CD14-positive monocyte (primary cell): ENCODE measurements around the gene MAST4. TPM values are rescaled to one million over a fixed set of nuclear protein-coding genes. Genes with fewer than 3 reads are reported as not detected.

Source experiments
- DNase-seq, 3 donors: peaks; one replicate each; pipeline ENCODE4 v3.0.0-alpha.2; 2011 to 2022
- H2AFZ ChIP-seq: 2 replicates; pipeline ENCODE4 v1.6.0; 2012; ENCODE audit warnings: mild to moderate bottlenecking, low read depth, low read length, inconsistent platforms; ENCODE audit not compliant: insufficient read depth, poor library complexity, severe bottlenecking
- H3K27ac ChIP-seq, 2 donors: 1 replicate in 1 of 2; 2 replicates in 1 of 2; pipeline ENCODE4 v1.5.1; 2012 to 2013; ENCODE audit warnings: low read length in 2 of 2, control low read depth in 1 of 2, inconsistent platforms in 1 of 2, low read depth in 1 of 2, mild to moderate bottlenecking in 1 of 2
- H3K27me3 ChIP-seq, 2 donors: one replicate each; pipeline versions ENCODE4 v1.6.0 to v1.6.1; 2011 to 2013; ENCODE audit warnings: low read length in 2 of 2; ENCODE audit not compliant: control insufficient read depth in 2 of 2, insufficient read depth in 2 of 2
- H3K36me3 ChIP-seq, 2 donors: replicated peaks in 1 of 2; 1 replicate in 1 of 2; 2 replicates in 1 of 2; pipeline versions ENCODE4 v1.5.1 to v1.6.1; 2012 to 2013; ENCODE audit warnings: low read length in 2 of 2, control low read depth in 1 of 2, inconsistent platforms in 1 of 2, mild to moderate bottlenecking in 1 of 2; ENCODE audit not compliant: insufficient read depth in 2 of 2, control insufficient read depth in 1 of 2
- H3K4me1 ChIP-seq, 2 donors: 1 replicate in 1 of 2; 2 replicates in 1 of 2; pipeline versions ENCODE4 v1.5.1 to v1.6.1; 2012 to 2013; ENCODE audit warnings: low read length in 2 of 2, control low read depth in 1 of 2, inconsistent platforms in 1 of 2, mild to moderate bottlenecking in 1 of 2, moderate library complexity in 1 of 2; ENCODE audit not compliant: insufficient read depth in 2 of 2, control insufficient read depth in 1 of 2
- H3K4me2 ChIP-seq: replicated peaks from 2 replicates; pipeline ENCODE3; 2012; ENCODE audit warnings: low read length, moderate library complexity, mild to moderate bottlenecking; ENCODE audit not compliant: poor library complexity, severe bottlenecking; ENCODE audit errors: extremely low read depth
- H3K4me3 ChIP-seq, 3 experiments: fragments of 200-600 bp in 1 of 3; sonication (generic) in 1 of 3; replicated peaks in 1 of 3; 1 replicate in 2 of 3; 2 replicates in 1 of 3; pipeline ENCODE4 v1.5.1; 2011 to 2013; ENCODE audit warnings: low read length in 3 of 3, mild to moderate bottlenecking in 3 of 3, control low read depth in 2 of 3, low read depth in 2 of 3, inconsistent platforms in 1 of 3, moderate library complexity in 1 of 3
- H3K79me2 ChIP-seq: 2 replicates; pipeline ENCODE4 v1.6.0; 2012; ENCODE audit warnings: mild to moderate bottlenecking, control low read depth, inconsistent platforms, low read length, moderate library complexity; ENCODE audit not compliant: insufficient read depth
- H3K9ac ChIP-seq: 2 replicates; pipeline ENCODE4 v1.6.0; 2017; ENCODE audit warnings: low read length, mild to moderate bottlenecking; ENCODE audit not compliant: insufficient read depth, poor library complexity, severe bottlenecking
- H3K9me3 ChIP-seq, 2 donors: replicated peaks in 1 of 2; 1 replicate in 1 of 2; 2 replicates in 1 of 2; pipeline versions ENCODE4 v1.5.1 to v1.6.1; 2012 to 2013; ENCODE audit warnings: low read length in 2 of 2, control low read depth in 1 of 2; ENCODE audit not compliant: control insufficient read depth in 1 of 2, insufficient read depth in 1 of 2
- H4K20me1 ChIP-seq: 2 replicates; pipeline ENCODE4 v1.6.0; 2012; ENCODE audit warnings: mild to moderate bottlenecking, low read length, control low read depth, moderate library complexity; ENCODE audit not compliant: insufficient read depth
- H3K27ac Mint-ChIP-seq, 7 donors: one replicate each; pipeline ENCODE4 v1.8.0; 2020; ENCODE audit warnings: mild to moderate bottlenecking in 7 of 7, mixed read lengths in 7 of 7, moderate library complexity in 6 of 7, inconsistent platforms in 2 of 7
- H3K27me3 Mint-ChIP-seq, 3 donors: one replicate each; pipeline ENCODE4 v1.8.0; 2021 to 2022; ENCODE audit warnings: low read depth in 3 of 3, mild to moderate bottlenecking in 3 of 3, mixed read lengths in 3 of 3, moderate library complexity in 3 of 3, inconsistent platforms in 1 of 3
- H3K36me3 Mint-ChIP-seq, 2 donors: one replicate each; pipeline ENCODE4 v1.8.0; 2020; ENCODE audit warnings: mixed read lengths in 2 of 2, inconsistent platforms in 1 of 2, mild to moderate bottlenecking in 1 of 2
- H3K4me1 Mint-ChIP-seq: one replicate; pipeline ENCODE4 v1.8.0; 2020; ENCODE audit warnings: mild to moderate bottlenecking, mixed read lengths
- H3K4me3 Mint-ChIP-seq, 2 donors: one replicate each; pipeline ENCODE4 v1.8.0; 2020; ENCODE audit warnings: mild to moderate bottlenecking in 2 of 2, mixed read lengths in 2 of 2, moderate library complexity in 1 of 2
- H3K9me3 Mint-ChIP-seq, 7 donors: one replicate each; pipeline ENCODE4 v1.8.0; 2020 to 2022; ENCODE audit warnings: mixed read lengths in 7 of 7, mild to moderate bottlenecking in 6 of 7, moderate library complexity in 6 of 7, inconsistent platforms in 2 of 7
- CTCF ChIP-seq: fragments of 200-600 bp; IDR thresholded peaks from one replicate; pipeline ENCODE4 v1.8.0; 2022; ENCODE audit warnings: antibody characterized with exemption, mild to moderate bottlenecking
- WGBS: methylation state at CpG from one replicate; pipeline ENCODE4 v1.1.5; 2013; ENCODE audit warnings: missing lambda C conversion rate; ENCODE audit not compliant: insufficient coverage; 5-methylcytosine and 5-hydroxymethylcytosine counted together
- intact Hi-C, 2 donors: fragments of 100-400 bp; cut with micrococcal nuclease; formaldehyde crosslinking; loops; one replicate each; pipeline versions ENCODE4 v1.15.0 to v1.15.1; 2023
- polyA plus RNA-seq, 3 donors: library from polyadenylated mRNA; depleted of rRNA in 1 of 3; unstranded in 2 of 3; stranded (reverse) in 1 of 3; fragments of 300-500 nt in 2 of 3; fragments of >200 nt in 1 of 3; fragmentation: Illumina TruSeq in 2 of 3; gene quantifications; 1 replicate in 2 of 3; 2 replicates in 1 of 3; pipeline ENCODE4 v1.2.3, GENCODE V29; 2012 to 2021

Gene MAST4
- polyA plus RNA-seq, 3 donors = 0.03 to 0.24 TPM; not detected in 1

- Mint-ChIP-seq H3K4me3 (no peak overlapping the region), H3K9me3 (peaks cover 0 to 4% (median 0%) of the 10 kb centered on the region in 7 donors), H3K27me3 (peaks cover 1 to 14% (median 2%) of the 10 kb centered on the region in 3 donors), H3K27ac (peak overlapping the region in 2 of 7 donors; percentile 5 to 18), H3K36me3 (peaks cover 0 to 3% of the 10 kb centered on the region in 2 donors), H3K4me1 (peaks cover 30% of the 10 kb centered on the region)
- DNase-seq = no peak
- H2AFZ ChIP-seq = no peak overlapping the region
- H3K27ac ChIP-seq = no peak overlapping the region
- no peak overlapping the region for H3K4me3 ChIP-seq
- 97% methylated on average over 6 of the region's 6 CpGs for WGBS
- H3K79me2 ChIP-seq = no peaks in the 10 kb centered on the region
- no peaks in the 10 kb centered on the region for H3K9me3 ChIP-seq
- H3K4me2 ChIP-seq = no peak overlapping the region
- TF ChIP-seq CTCF = no peak
- intact Hi-C loops = loop anchor here in 1 of 2 donors (10.0 kb wide), 1 partner anchor 62 kb away; no protein-coding TSS in a partner anchor
- H3K36me3 ChIP-seq = no peaks in the 10 kb centered on the region
- H4K20me1 ChIP-seq = no peaks in the 10 kb centered on the region
- H3K27me3 ChIP-seq = no peaks in the 10 kb centered on the region
- H3K9ac ChIP-seq = no peak overlapping the region
- H3K4me1 ChIP-seq = peaks cover 12 to 22% of the 10 kb centered on the region in 2 donors
Measured at GRCh38 chr5:66876266-66876807, 280.1 kb downstream of the MAST4 start.

- no peak overlapping the region for H3K27ac Mint-ChIP-seq
Measured at GRCh38 chr5:66877843-66878242, 281.6 kb downstream of the MAST4 start.

More at GRCh38 chr5:66877843-66878242, 281.6 kb downstream of the MAST4 start:
- no peak overlapping the region for H2AFZ ChIP-seq
- no peaks in the 10 kb centered on the region for H3K79me2 ChIP-seq
- DNase-seq = no peak
- Mint-ChIP-seq H3K27me3 (peaks cover under 1 to 14% (median 3%) of the 10 kb centered on the region in 3 donors), H3K36me3 (peaks cover 0 to 3% of the 10 kb centered on the region in 2 donors), H3K9me3 (peaks cover 0 to 4% (median 0%) of the 10 kb centered on the region in 7 donors), H3K4me3 (no peak overlapping the region), H3K4me1 (peaks cover 30% of the 10 kb centered on the region)
- H3K4me3 ChIP-seq = no peak overlapping the region
- H3K9me3 ChIP-seq = no peaks in the 10 kb centered on the region
- H4K20me1 ChIP-seq = no peaks in the 10 kb centered on the region
- no peaks in the 10 kb centered on the region for H3K27me3 ChIP-seq
- no CpG with 5 or more reads among the region's 3 CpGs for WGBS
- no peak for TF ChIP-seq CTCF
- H3K9ac ChIP-seq = no peak overlapping the region
- H3K27ac ChIP-seq = no peak overlapping the region
- H3K4me1 ChIP-seq = peaks cover 12 to 22% of the 10 kb centered on the region in 2 donors
- intact Hi-C loops = loop anchor here in 1 of 2 donors (10.0 kb wide), 1 partner anchor 63 kb away; no protein-coding TSS in a partner anchor
- H3K4me2 ChIP-seq = no peak overlapping the region
- H3K36me3 ChIP-seq = no peaks in the 10 kb centered on the region
